Memory B cell (primary cell): ENCODE results near the gene ABCG2.
"Not testable (repeated sequence)": the region's sequence is repeated elsewhere in the genome, so short reads cannot be mapped to it uniquely, and the experiment has no call there.

Source experiments
- ATAC-seq: fragments of 150-1000 bp; cut with Tn5 transposase; 2 replicates; pipeline ENCODE4 v1.10.0; 2021; ENCODE audit warnings: low read depth, mild to moderate bottlenecking, moderate library complexity
- DNase-seq, 2 donors: peaks; one replicate each; pipeline ENCODE4 v3.0.0; 2022; ENCODE audit warnings: low spot score in 2 of 2
- H3K27ac Mint-ChIP-seq: one replicate; pipeline ENCODE4 v1.8.0; 2022; ENCODE audit warnings: mild to moderate bottlenecking, moderate library complexity, mixed read lengths
- H3K27me3 Mint-ChIP-seq: one replicate; pipeline ENCODE4 v1.8.0; 2022; ENCODE audit warnings: mixed read lengths
- H3K36me3 Mint-ChIP-seq: one replicate; pipeline ENCODE4 v1.8.0; 2022; ENCODE audit warnings: mild to moderate bottlenecking, mixed read lengths
- H3K4me1 Mint-ChIP-seq: one replicate; pipeline ENCODE4 v1.8.0; 2022; ENCODE audit warnings: mixed read lengths
- H3K4me3 Mint-ChIP-seq: one replicate; pipeline ENCODE4 v1.8.0; 2022; ENCODE audit warnings: mild to moderate bottlenecking, moderate library complexity, mixed read lengths
- H3K9me3 Mint-ChIP-seq: one replicate; pipeline ENCODE4 v1.8.0; 2022; ENCODE audit warnings: mixed read lengths

The ABCG2 gene

DNA sequence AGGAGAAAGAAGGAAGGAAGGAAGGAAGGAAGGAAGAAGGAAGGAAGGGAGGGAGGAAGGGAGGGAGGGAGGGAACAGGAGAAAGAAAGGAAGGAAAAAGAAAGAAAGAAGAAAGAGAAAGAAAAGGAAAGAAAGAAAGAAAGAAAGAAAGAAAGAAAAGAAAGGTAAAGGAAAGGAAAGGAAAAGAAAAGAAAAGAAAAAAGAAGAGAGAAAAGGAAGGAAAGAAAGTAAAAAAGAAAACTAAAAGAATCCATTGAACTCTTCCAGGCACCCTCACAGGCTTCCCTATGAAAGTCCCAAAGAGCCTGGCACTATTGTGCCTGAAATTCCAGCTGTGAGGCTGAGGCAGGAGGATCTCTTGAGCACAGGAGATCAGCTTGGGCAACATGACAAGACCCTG lies 11.5 kb downstream of the ABCG2 start:
- Mint-ChIP-seq H3K27me3 (peaks cover 2% of the 10 kb centered on the region), H3K27ac (no peak overlapping the region), H3K9me3 (no peaks in the 10 kb centered on the region), H3K4me1 (no peaks in the 10 kb centered on the region), H3K36me3 (no peaks in the 10 kb centered on the region), H3K4me3 (no peak overlapping the region)
- ATAC-seq (no peak), DNase-seq (no peak)

DNA sequence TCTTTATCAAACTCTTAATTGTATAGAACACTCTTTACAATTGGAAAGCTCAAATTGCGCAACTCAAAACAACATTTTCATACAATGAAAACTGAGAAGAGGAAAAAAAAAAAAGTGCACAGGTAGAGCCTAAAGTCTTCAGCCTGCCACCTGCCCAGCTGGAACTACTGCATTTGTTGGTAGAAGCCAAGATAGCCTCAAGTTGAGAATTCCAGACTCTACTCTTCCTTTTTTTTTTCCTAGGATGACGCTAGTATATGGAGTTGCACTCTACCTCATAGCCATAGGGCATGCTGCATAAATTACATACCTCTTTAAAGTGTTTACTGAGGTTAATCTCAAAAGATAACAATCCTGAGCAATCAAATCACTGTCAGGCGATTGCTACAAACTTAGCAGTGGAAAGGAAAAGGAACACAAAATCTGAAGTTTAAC lies 13.6 kb downstream of the ABCG2 start:
- H3K4me3 Mint-ChIP-seq: no peak overlapping the region
- DNase-seq: no peak
- no peaks in the 10 kb centered on the region for H3K4me1 Mint-ChIP-seq
- H3K27me3 Mint-ChIP-seq: peaks cover 2% of the 10 kb centered on the region
- H3K9me3 Mint-ChIP-seq: no peaks in the 10 kb centered on the region
- no peaks in the 10 kb centered on the region for H3K36me3 Mint-ChIP-seq
- no peak overlapping the region for H3K27ac Mint-ChIP-seq
- no peak for ATAC-seq

DNA sequence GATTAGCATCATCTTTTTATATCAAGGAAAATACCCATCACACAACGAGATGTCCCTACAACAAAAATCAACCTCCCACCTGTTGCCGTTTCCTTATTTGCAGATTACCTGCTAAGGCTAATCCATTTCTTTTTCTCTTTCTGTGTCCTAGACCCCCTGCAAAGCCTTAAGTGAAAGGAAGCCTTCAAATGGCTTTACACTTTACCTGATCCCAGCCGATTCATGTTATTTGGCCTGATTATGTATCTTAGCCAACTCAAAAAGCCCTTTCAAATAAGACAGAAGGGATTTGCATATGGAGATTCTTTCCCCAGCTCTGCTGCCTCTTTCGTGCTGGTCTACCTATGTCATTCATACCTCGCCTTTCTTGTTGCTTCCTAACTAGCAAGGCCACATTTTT lies 14.4 kb downstream of the ABCG2 start:
- Mint-ChIP-seq H3K4me1 (no peaks in the 10 kb centered on the region), H3K27me3 (peaks cover 2% of the 10 kb centered on the region), H3K9me3 (no peaks in the 10 kb centered on the region), H3K36me3 (no peaks in the 10 kb centered on the region), H3K4me3 (no peak overlapping the region), H3K27ac (no peak overlapping the region)
- DNase-seq (no peak), ATAC-seq (no peak)

DNA sequence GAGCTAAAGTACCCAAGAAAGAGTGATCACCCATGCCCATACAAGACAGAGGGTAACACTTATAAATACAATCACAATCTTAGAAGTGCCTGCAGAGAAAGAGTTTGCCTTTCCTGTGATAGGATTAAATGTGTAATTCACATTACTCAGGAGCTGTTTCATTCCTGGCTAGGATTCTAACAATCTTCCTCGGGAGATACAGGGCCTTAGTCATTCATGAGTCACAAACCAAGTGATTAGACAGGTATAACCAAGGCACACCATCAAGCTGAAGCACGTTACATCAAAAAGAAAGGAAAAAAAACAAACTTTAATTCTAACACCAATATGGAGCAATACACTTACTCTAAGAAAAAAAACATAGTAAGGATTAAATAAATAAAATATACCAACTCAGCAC lies 14.9 kb downstream of the ABCG2 start:
- DNase-seq: no peak
- Mint-ChIP-seq H3K27ac (no peak overlapping the region), H3K36me3 (no peaks in the 10 kb centered on the region), H3K27me3 (peaks cover 2% of the 10 kb centered on the region), H3K4me3 (no peak overlapping the region), H3K9me3 (no peaks in the 10 kb centered on the region), H3K4me1 (no peaks in the 10 kb centered on the region)
- no peak for ATAC-seq

DNA sequence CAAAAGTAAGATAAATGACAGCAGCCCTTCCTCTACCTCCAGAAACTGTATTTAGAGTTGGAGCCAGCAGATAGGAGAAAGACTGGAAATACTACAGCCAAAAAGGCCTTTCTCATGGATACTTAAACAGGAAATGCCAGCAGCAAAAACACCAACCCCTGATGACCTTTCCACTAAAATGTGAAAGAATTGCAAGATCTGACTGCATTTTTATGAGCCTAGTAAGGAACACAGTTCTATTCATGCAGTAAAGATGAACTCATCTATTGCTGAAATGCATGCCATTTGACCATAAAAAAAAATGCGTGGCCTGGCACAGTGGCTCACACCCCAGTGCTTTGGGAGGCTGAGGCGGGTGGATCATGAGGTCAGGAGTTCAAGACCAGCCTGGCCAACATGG lies 19.9 kb downstream of the ABCG2 start:
- Mint-ChIP-seq H3K36me3 (no peaks in the 10 kb centered on the region), H3K27me3 (peaks cover 7% of the 10 kb centered on the region), H3K4me1 (no peaks in the 10 kb centered on the region), H3K27ac (no peak overlapping the region), H3K9me3 (no peaks in the 10 kb centered on the region), H3K4me3 (no peak overlapping the region)
- no peak for ATAC-seq
- DNase-seq: no peak

DNA sequence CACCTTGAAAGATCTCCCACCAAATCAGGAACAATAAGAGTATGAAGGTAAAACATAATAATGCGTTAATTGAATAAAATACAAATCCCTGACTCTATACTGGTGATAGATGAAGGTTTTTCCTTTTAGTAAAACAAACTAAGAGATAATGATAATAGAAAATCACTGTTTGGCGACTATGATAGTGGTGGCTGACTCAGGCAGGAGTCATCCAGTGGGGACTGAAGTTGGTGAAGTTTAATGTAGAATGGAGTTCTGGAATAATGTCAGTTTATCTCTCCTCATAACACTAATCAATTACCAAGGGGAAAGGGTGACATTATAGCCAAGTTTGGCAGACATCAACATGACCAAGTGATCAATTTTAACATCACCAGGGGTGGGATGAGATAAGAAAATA lies 21.3 kb downstream of the ABCG2 start:
- Mint-ChIP-seq H3K4me3 (no peak overlapping the region), H3K9me3 (no peaks in the 10 kb centered on the region), H3K27ac (no peak overlapping the region), H3K36me3 (no peaks in the 10 kb centered on the region), H3K4me1 (no peaks in the 10 kb centered on the region), H3K27me3 (peaks cover 9% of the 10 kb centered on the region)
- ATAC-seq (no peak), DNase-seq (no peak)

DNA sequence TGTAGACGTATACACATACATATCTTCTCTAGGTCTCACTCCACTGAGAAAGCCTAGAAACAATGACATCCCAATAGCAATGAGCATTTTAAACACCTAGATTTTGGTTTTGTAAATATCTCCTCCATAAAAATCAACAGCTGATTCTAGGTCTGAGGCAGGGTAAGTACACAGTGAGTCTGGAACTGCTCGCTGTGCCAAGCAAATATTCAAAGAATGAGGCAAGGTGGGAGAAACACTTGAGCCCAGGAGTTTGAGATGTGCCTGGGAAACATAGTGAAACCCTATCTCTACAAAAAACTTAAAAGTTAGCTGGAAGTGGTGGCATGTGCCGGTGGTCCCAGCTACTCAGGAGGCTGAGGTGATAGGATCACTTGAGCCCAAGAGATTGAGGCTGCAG lies 22.2 kb downstream of the ABCG2 start:
- Mint-ChIP-seq H3K4me3 (no peak overlapping the region), H3K36me3 (no peaks in the 10 kb centered on the region)

DNA sequence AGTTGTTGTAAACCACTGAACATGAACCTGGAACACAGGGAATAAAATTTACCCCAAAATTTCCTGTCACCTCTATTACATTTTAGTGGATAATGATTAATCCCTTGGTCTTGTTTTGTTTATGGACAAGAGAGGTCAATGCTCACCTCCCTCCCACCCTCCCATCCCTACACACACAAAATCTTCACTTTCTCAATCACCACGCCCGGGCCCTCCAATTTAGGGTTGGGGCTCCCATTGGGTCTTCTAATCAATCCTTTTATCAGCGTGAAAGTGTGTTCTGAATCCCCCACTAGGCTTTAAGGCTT lies 23.1 kb downstream of the ABCG2 start:
- H3K27me3 Mint-ChIP-seq: peaks cover 9% of the 10 kb centered on the region
- DNase-seq: no peak
- no peaks in the 10 kb centered on the region for H3K36me3 Mint-ChIP-seq
- no peaks in the 10 kb centered on the region for H3K9me3 Mint-ChIP-seq
- H3K4me3 Mint-ChIP-seq: no peak overlapping the region
- H3K27ac Mint-ChIP-seq: no peak overlapping the region
- peaks cover 3% of the 10 kb centered on the region for H3K4me1 Mint-ChIP-seq
- no peak for ATAC-seq

More for the DNA sequence above, 22.2 kb downstream of the ABCG2 start:
- no peaks in the 10 kb centered on the region for H3K4me1 Mint-ChIP-seq
- H3K27me3 Mint-ChIP-seq: peaks cover 9% of the 10 kb centered on the region
- no peaks in the 10 kb centered on the region for H3K9me3 Mint-ChIP-seq
- no peak for ATAC-seq
- DNase-seq: no peak
- no peak overlapping the region for H3K27ac Mint-ChIP-seq

DNA sequence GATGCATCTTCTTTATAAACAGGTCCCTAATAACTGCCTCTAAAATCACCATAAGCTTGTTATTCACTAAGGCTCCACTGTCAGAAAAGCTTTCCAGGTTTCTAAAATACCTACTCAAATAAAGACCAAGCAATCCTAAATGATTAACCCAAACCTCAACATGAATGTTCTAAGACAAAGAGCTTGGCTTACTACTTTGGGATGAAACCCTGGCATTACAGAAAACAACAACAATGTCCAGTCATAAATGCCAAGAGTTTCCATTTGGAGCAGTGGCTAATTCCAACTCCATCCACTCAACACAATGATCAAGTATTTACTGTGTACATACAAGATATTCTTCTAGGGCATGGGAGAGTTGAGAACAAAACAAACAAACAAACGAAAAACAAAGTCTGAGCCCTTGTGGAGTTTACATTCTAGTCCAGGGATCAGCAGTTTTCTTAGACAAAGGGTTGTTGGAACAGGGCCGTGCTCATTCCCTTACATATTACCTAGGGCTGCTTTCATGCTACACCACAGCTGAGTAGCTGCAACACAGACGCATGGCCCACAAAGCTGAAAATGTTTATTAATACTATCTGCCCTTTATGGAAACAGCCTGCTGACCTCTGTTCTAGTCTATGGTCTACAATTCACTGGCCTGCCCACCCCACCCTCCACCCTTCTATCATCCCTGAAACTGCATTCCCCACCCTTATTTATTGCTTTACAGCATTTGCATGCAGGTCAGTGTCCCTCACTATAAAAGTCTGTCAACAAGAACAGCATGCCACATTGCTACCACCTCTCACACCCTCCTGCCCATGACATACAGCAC lies 23.7 kb downstream of the ABCG2 start:
- DNase-seq (no peak), ATAC-seq (no peak)
- H3K4me3 Mint-ChIP-seq: no peak overlapping the region
- H3K36me3 Mint-ChIP-seq: no peaks in the 10 kb centered on the region
- no peak overlapping the region for H3K27ac Mint-ChIP-seq
- H3K27me3 Mint-ChIP-seq: peaks cover 9% of the 10 kb centered on the region
- H3K9me3 Mint-ChIP-seq: no peaks in the 10 kb centered on the region
- peaks cover 3% of the 10 kb centered on the region for H3K4me1 Mint-ChIP-seq

DNA sequence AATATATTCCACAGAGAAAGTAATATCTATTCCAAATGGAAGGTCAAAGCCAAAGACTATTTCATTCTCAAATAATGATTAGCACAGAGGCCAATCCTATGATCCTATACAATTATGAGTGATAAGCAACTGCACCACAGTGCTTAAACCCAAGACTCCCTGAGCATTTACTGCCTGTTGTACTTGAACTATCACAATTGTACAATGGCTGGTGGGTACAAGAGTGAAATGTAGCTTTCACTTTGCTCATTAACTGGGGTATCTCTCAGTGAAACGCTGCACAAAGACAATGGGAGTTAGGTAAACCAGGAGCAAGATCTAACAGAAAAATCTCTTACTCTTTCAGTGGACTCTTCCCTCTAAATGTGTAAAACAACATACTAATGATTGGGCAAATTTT lies 24.3 kb downstream of the ABCG2 start:
- Mint-ChIP-seq H3K36me3 (no peaks in the 10 kb centered on the region), H3K4me3 (no peak overlapping the region), H3K4me1 (peaks cover 3% of the 10 kb centered on the region), H3K27ac (no peak overlapping the region), H3K9me3 (no peaks in the 10 kb centered on the region), H3K27me3 (peaks cover 9% of the 10 kb centered on the region)
- ATAC-seq: no peak
- no peak for DNase-seq

DNA sequence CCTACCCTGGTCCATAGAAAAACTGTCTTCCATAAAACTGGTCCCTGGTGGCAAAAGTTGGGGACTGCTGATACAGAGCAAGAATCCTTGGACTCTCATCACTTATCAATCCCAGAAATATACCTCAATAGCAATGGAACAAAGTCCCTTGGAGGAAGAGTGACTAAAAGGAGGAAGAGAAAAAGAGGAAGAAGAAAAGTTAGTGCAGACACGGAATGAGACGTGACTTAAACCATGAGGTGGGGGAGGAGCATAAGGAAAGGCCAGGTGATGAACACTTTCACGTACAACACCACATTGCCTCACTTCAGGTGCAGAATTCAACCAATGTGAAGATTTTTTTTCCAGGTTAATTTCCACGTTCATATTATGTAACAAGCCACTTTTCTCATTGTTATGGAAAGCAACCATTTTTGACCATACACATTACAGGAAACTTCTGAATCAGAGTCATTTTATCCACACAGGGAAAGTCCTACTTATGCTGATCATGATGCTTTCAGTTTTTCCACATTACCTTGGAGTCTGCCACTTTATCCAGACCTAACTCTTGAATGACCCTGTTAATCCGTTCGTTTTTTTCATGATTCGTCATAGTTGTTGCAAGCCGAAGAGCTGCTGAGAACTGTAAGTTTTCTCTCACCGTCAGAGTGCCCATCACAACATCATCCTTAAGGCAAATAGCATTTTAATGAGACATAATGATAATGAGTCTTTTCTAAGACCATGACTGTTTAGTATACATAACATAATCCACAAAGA lies 27.7 kb downstream of the ABCG2 start:
- Mint-ChIP-seq H3K27ac (no peak overlapping the region), H3K4me1 (peaks cover 3% of the 10 kb centered on the region), H3K27me3 (peaks cover 6% of the 10 kb centered on the region), H3K36me3 (no peaks in the 10 kb centered on the region), H3K4me3 (no peak overlapping the region), H3K9me3 (peaks cover 4% of the 10 kb centered on the region)
- DNase-seq (no peak), ATAC-seq (no peak)

DNA sequence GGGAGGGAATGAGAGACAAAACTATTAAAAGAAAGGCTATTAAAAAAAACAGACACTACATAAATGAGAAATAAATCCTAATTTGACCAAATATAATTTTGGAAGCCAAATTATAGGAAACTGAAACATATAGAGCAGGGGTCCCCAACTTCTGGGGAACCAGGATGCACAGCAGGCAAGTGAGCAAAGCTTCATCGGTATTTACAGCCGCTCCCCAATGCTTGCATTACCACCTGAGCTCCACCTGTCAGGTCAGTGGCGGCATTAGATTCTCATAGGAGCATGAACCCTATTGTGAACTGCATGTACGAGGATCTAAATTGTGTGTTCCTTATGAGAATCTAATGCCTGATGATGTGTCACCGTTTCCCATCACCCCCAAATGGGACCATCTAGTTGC lies 28.4 kb downstream of the ABCG2 start:
- DNase-seq (no peak), ATAC-seq (no peak)
- peaks cover 3% of the 10 kb centered on the region for H3K27me3 Mint-ChIP-seq
- peaks cover 3% of the 10 kb centered on the region for H3K4me1 Mint-ChIP-seq
- no peaks in the 10 kb centered on the region for H3K36me3 Mint-ChIP-seq
- H3K27ac Mint-ChIP-seq: no peak overlapping the region
- H3K4me3 Mint-ChIP-seq: no peak overlapping the region
- peaks cover 4% of the 10 kb centered on the region for H3K9me3 Mint-ChIP-seq

DNA sequence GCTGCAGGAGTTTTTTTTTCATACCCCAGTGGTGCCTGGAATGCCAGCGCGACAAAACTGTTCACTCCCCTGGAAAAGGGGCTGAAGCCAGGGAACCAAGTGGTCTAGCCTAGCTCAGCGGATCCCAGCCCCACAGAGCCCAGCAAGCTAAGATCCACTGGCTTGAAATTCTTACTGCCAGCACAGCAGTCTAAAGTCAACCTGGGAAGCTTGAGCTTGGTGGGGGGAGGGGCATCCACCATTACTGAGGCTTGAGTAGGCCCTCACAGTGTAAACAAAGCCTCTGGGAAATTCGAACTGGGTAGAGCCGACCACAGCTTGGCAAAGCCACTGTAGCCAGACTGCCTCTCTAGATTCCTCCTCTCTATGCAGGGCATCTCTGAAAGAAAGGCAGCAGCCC lies 36.2 kb downstream of the ABCG2 start:
- H3K27me3 Mint-ChIP-seq, DNase-seq, H3K27ac Mint-ChIP-seq, H3K4me3 Mint-ChIP-seq, ATAC-seq, H3K36me3 Mint-ChIP-seq, H3K4me1 Mint-ChIP-seq: not testable (repeated sequence)
- peaks cover 20% of the 10 kb centered on the region for H3K9me3 Mint-ChIP-seq

DNA sequence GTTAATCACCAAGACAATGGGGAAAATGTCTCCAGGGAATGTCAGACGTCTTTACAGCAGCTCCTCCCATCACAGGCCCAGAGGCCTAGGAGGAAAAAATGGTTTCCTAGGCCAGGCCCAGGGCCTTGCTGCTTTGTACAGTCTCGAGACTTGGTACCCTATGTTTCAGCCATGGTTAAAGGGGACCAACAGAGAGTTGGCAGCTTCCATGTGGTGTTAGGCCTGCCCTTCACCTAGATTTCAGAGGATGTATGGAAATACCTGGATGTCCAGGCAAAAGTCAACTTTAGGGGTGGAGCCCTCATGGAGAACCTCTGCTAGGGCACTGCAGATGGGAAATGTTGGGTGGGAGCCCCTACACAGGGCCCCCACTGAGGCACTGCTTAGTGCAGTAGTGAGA lies 38.5 kb downstream of the ABCG2 start:
- Mint-ChIP-seq H3K27ac (no peak overlapping the region), H3K9me3 (peaks cover 16% of the 10 kb centered on the region), H3K27me3 (peaks cover 9% of the 10 kb centered on the region), H3K4me1 (peaks cover 2% of the 10 kb centered on the region), H3K4me3 (no peak overlapping the region), H3K36me3 (peaks cover 7% of the 10 kb centered on the region)
- ATAC-seq (no peak), DNase-seq (no peak)

DNA sequence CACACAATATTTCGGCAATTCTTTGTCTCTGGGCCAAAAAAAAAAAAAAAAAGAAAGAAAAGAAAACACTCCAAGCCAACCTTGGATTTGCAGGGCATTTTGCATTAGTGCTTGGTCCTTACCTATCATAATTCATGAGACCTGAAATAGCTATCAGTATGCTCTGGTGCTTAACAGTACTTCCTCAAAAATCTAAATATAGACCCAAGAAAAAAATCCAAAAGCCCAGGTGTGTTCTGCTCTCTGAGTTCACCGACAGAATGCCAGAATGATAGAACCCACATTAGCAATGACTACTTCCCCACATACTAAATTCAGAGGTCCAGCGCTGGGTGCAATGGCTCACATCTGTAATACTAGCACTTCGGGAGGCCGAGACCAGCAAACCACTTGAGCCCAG lies 42.9 kb downstream of the ABCG2 start:
- H3K4me3 Mint-ChIP-seq: no peak overlapping the region
- peaks cover 7% of the 10 kb centered on the region for H3K9me3 Mint-ChIP-seq
- H3K36me3 Mint-ChIP-seq: peaks cover 1% of the 10 kb centered on the region
- DNase-seq: no peak
- H3K27ac Mint-ChIP-seq: no peak overlapping the region
- no peak for ATAC-seq
- no peaks in the 10 kb centered on the region for H3K27me3 Mint-ChIP-seq
- H3K4me1 Mint-ChIP-seq: peaks cover 2% of the 10 kb centered on the region
